GM23248 (cell line): Measurements from ENCODE around the gene CTNNA2.

Source experiments
- EZH2 ChIP-seq: fragments of 200-600 bp; sonication (generic); IDR thresholded peaks from 2 replicates; pipeline ENCODE4 v1.6.1; 2018; ENCODE audit warnings: antibody characterized with exemption, mild to moderate bottlenecking; ENCODE audit not compliant: insufficient read depth, poor library complexity, severe bottlenecking
- EZH2phosphoT487 ChIP-seq: fragments of 200-600 bp; sonication (generic); IDR thresholded peaks from 2 replicates; pipeline ENCODE4 v1.6.1; 2018; ENCODE audit warnings: antibody characterized with exemption, moderate library complexity, mild to moderate bottlenecking, low read depth; ENCODE audit not compliant: insufficient read depth

GRCh38 chr2:80324525-80324924 lies 811.7 kb downstream of the CTNNA2 start:
- TF ChIP-seq EZH2 (no peak), EZH2phosphoT487 (no peak)
